AG09319 (cell line): ENCODE data around the gene HOXA1.

Experiments used
- DNase-seq: peaks from one replicate; pipeline ENCODE4 v3.0.0-alpha.2; 2010; ENCODE audit warnings: low read depth; ENCODE audit errors: extremely low read depth
- TF ChIP-seq, protein P1 (sequence below): IDR thresholded peaks from 2 replicates; pipeline ENCODE4 v1.5.1; 2011; ENCODE audit warnings: low read depth, mild to moderate bottlenecking, inconsistent platforms, low read length, moderate library complexity

Gene HOXA1

DNA sequence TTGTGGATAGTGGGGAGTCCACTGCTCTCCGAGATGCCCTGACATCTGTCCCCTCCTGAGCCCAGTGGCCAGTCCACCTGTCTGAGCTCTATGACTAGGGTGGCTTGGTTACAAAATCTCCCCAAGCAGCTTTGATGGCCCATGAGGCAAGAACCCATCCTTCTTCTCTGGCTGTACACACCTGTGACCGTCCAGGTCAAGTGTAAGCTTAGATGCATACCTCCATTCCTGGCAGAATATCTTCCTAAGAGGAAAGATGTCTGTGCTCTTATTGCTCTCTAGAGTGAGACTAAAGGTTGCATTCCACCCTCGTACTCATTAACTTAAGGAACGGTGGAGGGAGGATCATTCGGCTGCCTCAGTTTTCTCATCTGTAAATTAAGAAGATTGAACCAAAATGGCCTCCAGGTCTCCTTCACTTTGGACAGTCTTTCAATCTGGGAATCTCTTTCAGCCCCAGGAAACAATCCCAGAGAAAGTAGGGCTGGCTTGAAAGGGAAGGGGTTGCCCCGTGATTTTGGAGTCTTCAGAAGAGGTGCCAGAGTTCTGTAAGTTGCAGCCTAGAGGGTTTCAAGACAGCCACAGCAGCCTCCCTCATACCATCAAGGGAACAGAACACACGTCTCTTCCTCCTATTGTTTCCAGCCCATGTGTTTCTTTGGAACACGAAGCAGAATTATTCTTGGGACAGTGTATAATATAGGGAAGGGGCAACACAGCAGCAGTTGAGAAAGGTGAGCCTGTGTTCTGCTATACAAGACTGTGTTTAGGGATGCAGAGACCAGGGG, 29.3 kb upstream of the HOXA1 start:
- DNase-seq, result no peak
- TF ChIP-seq, protein P1, sequence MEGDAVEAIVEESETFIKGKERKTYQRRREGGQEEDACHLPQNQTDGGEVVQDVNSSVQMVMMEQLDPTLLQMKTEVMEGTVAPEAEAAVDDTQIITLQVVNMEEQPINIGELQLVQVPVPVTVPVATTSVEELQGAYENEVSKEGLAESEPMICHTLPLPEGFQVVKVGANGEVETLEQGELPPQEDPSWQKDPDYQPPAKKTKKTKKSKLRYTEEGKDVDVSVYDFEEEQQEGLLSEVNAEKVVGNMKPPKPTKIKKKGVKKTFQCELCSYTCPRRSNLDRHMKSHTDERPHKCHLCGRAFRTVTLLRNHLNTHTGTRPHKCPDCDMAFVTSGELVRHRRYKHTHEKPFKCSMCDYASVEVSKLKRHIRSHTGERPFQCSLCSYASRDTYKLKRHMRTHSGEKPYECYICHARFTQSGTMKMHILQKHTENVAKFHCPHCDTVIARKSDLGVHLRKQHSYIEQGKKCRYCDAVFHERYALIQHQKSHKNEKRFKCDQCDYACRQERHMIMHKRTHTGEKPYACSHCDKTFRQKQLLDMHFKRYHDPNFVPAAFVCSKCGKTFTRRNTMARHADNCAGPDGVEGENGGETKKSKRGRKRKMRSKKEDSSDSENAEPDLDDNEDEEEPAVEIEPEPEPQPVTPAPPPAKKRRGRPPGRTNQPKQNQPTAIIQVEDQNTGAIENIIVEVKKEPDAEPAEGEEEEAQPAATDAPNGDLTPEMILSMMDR, result no peak

DNA sequence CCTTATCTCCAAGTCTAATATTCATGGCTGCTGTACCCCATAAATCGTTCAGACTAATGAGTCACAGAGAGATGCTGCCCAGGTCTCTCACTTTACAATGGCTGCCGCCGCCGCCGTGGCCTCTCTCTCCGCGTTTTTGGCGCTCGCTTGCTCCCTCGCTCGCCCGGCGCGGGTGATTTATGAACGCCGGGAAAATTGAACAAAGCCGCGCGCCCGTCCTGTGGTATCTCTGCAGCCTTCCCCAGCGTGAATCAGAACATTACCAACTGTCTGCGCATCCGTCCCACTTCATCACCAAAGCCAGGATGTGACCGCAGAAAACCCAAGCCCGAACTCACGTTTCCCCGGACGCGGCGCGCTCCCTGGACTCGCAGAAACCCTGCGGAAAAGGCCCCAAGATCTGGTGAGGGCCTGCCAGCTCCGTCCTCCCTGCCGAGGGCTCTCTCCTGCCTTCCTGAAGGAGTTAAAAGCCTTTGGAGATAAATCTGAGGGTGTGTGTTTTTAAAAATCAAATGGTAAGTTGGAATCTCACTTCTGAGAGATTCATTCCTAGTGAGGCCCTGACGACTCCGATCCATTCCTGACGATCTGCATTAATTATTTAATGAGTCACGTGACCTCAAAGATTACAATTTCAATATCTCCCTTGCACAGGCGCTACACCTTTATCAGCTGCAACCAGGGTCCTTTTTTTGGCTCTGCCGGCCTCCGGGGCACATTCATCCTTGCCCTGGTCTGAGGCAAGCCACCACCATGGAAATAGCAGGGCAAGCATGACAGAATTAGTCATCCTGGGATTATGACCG, 28.5 kb upstream of the HOXA1 start:
- DNase-seq, result no peak
- TF ChIP-seq, protein P1, result no peak

DNA sequence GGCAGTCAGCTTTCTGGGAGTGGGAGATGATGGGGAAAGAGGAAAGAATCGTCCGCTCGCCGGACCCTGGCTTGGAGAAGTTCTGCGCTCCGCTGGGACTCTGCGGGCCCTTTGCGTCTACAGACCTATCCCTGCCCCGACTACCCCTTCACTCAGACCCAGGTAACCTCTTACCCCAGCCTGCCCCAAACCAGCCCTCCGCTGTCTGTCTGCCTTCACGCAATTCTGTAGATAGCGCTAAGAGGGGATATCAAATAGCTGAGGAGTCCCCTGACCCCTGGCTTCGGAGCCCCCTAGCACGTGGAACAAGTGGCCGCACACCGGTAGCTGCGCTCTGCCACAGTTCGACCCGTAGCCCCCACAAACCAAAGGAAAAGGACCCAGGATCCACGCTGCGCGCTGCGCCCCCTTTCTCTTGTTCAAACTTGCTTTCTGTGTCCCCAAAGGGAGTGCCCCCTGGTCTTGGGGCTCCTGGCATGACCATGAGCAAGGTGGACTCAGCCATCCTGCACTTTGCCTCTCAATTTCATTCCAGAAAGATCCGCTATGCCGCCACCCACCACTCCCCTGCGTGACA, 27.8 kb upstream of the HOXA1 start:
- TF ChIP-seq, protein P1, result no peak
- no peak for DNase-seq

DNA sequence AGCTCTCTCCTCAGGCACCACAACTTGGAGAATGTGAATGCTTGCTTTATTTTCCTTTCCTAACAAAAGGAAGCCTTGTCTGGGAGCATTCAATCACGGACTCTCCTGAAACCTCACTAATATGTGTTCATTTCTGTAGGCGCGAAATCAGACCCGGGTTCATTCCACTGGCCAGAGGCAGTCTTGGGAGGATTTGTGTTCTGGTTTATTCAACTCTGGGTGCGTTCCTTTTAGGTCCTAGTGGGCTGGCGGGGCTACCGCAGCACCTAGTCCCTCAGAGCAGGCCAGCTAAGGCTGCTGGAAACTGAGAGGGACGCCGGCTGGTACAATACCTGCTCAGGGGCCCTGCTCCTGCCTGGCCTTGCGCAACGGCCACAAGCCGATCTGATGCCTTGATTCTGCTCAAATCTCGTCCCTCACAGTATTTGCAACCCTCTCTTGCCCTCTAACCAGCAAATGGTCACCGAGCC, 27.2 kb upstream of the HOXA1 start:
- no peak for DNase-seq
- TF ChIP-seq, protein P1, result no peak

DNA sequence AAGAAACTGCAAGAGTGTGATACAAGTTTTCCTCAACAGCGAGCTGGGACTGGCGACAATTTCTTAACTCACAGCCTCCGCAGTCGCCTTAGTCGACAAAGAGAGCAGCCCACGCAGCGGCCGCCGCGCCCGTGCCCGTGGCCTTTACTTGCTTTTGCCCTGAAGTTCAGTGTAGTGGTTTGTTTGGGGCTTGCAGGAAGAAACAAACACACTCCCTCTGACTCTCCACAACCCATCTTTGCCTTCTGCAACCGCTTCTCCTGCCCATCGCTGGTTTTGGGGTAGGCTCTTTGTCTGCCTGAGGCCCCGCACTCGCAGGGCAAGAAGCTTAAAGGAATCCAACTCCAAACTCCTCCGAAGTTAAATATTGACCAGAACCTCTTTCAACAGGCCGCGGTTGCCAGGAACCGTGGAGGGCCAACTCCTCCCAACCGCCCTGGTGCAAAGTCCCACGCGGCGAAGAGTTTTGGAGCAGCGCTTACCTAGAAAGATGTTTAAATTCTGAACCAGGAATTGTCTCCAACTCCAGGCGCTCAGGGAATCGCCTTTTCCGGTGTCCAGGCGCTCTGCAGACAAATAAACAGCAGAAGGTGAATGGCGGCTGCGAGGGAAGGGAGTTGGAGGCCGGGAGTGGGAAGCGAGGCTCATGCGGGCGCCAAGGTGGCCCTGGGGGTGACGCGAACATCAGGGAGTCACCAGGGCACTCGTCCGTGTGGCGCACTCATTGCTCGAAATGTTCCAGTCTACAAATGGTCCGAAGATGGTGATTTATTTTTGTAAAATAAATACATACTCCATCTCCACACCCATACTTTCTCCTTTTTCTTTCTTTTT, 26.5 kb upstream of the HOXA1 start:
- TF ChIP-seq, protein P1, result no peak
- no peak for DNase-seq

DNA sequence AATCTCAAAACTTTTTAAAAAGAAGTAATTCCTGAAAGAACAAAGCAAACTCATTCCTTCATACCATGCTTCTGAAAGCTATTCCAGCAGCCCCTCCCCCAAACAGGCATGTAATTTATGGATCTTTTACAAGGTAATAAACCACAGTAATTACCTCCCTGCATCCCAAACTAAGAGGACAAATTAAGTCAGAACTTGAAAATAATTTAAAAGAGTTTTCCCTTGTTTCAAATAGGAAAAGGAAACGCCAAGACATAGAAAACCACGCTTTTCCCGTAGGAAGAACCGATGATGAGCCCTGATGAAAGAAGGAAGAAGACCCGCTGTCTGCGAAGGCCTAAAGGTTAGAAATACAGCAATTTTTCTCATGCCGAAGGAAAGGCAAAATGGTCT, 25.9 kb upstream of the HOXA1 start:
- DNase-seq, result no peak
- TF ChIP-seq, protein P1, result no peak
